GM12873 (cell line): ENCODE measurements around the gene RBBP8.

Experiments used
- CTCF ChIP-seq: IDR thresholded peaks from 2 replicates; pipeline ENCODE4 v1.5.1; 2012; ENCODE audit warnings: low read depth, mild to moderate bottlenecking, moderate library complexity, low read length, control low read depth; ENCODE audit not compliant: insufficient read depth; ENCODE audit errors: missing control alignments

Gene RBBP8

GRCh38 chr18:23059541-23060465 lies 126.7 kb downstream of the RBBP8 start:
- no peak for TF ChIP-seq CTCF

- no peak for TF ChIP-seq CTCF
Observed at GRCh38 chr18:23062011-23062410, 128.9 kb downstream of the RBBP8 start.

- no peak for TF ChIP-seq CTCF
Observed at GRCh38 chr18:23063502-23063901, 130.4 kb downstream of the RBBP8 start.

- no peak for TF ChIP-seq CTCF
Observed at GRCh38 chr18:23065234-23065806, 132.2 kb downstream of the RBBP8 start.

DNA sequence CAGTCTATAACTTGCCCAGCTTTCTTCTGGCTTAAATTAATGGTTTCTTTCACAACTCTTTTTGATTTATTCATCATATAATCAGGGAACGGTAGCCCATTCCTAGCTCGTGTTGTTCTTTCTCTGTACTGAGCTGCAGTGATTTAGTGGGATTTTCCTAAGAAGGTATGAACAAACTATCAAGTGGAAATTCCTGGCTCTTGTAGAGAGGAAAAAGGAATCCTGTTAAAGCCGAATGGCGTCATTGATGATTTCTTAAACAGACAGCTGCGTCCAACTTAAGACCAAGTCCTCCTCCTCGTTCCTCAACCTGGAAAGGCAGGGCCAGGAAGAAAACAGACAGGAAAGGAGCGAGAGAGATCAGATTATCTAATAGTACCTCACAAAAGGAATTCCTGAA lies 132.9 kb downstream of the RBBP8 start:
- TF ChIP-seq CTCF = no peak

DNA sequence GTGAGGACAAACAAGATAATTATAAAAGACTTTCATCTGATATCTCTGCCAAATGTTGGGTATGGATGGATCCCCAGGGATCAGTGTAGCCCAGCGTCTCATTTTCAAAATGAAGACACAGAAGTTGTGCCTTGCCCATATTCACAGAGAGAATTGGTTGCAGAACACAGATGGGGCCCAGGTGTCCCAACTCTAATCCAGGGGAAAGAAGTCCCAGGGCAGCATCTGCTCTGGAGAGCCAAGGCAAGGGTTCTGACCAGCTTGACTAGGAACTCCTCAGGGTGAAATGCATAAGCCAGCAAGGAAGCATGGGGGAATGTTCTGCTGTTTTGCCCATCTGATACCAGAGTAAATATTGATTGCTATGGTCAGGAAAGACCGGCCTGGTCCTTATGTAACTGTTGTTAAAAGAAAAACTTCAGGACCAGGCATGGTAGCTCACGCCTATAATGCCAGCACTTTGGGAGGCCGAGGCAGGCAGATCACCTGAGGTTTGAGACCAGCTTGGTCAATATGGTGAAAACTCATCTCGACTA lies 133.4 kb downstream of the RBBP8 start:
- no peak for TF ChIP-seq CTCF

- no peak for TF ChIP-seq CTCF
Observed at GRCh38 chr18:23067236-23067635, 134.1 kb downstream of the RBBP8 start.
